PC-3 (cell line): ENCODE measurements around the gene PRDM12. TPM values are rescaled to one million over a fixed set of nuclear protein-coding genes. Genes with fewer than 3 reads are reported as not detected.

Experiments
- ATAC-seq: fragments of 200-7000 bp; cut with Tn5 transposase; 2 replicates; pipeline ENCODE4 v1.9.1; 2020; ENCODE audit warnings: mild to moderate bottlenecking, moderate library complexity
- BruUV-seq: library from RNA; stranded (reverse); fragments of 400-500 nt; replicated peaks from 2 replicates; lab custom pipeline; 2021; lab: Mats Ljungman, UMichigan
- CTCF ChIA-PET: fragments of 300-600 bp; sonication (Branson Sonifier 250); formaldehyde crosslinking; loops from one replicate; lab custom pipeline; 2022; ENCODE audit warnings: antibody characterized with exemption; lab: Charles Lee
- POLR2A ChIA-PET: fragments of 300-600 bp; sonication (Branson Sonifier 250); formaldehyde crosslinking; loops from one replicate; lab custom pipeline; 2022; ENCODE audit warnings: antibody characterized with exemption; ENCODE audit not compliant: unreplicated experiment; lab: Charles Lee
- DNase-seq: peaks from one replicate; pipeline ENCODE4 v3.0.0-alpha.2; 2015
- H2AFZ ChIP-seq: fragments of 300-600 bp; sonication (generic); 2 replicates; pipeline ENCODE4 v1.6.0; 2016; ENCODE audit warnings: antibody characterized with exemption, low read length
- H3F3A ChIP-seq: fragments of 300-600 bp; sonication (generic); one replicate; pipeline ENCODE4 v1.6.0; 2017; ENCODE audit warnings: antibody characterized with exemption, low read length, control low read depth, mild to moderate bottlenecking; ENCODE audit not compliant: unreplicated experiment
- H3K27ac ChIP-seq: fragments of 300-600 bp; sonication (generic); 2 replicates; pipeline ENCODE4 v1.5.1; 2016; ENCODE audit warnings: mild to moderate bottlenecking, low read length
- H3K27me3 ChIP-seq: fragments of 300-600 bp; sonication (generic); 2 replicates; pipeline ENCODE4 v1.6.1; 2016; ENCODE audit warnings: low read length, mixed read lengths
- H3K36me3 ChIP-seq: fragments of 300-600 bp; sonication (generic); 2 replicates; pipeline ENCODE4 v1.6.1; 2016; ENCODE audit warnings: low read depth, mixed run types, low read length, mixed read lengths
- H3K4me1 ChIP-seq: fragments of 300-600 bp; sonication (generic); 2 replicates; pipeline ENCODE4 v1.5.1; 2016; ENCODE audit warnings: low read length; ENCODE audit not compliant: insufficient read depth
- H3K4me2 ChIP-seq: fragments of 300-600 bp; sonication (generic); 2 replicates; pipeline ENCODE4 v1.6.0; 2016; ENCODE audit warnings: low read length
- H3K4me3 ChIP-seq: fragments of 300-600 bp; sonication (generic); 2 replicates; pipeline ENCODE4 v1.5.1; 2016; ENCODE audit warnings: mild to moderate bottlenecking, low read length, mixed read lengths
- H3K79me2 ChIP-seq: fragments of 300-600 bp; sonication (generic); 2 replicates; pipeline ENCODE4 v1.6.1; 2017; ENCODE audit warnings: low read length, mixed read lengths
- H3K9ac ChIP-seq: fragments of 300-600 bp; sonication (generic); 2 replicates; pipeline ENCODE4 v1.6.0; 2016; ENCODE audit warnings: mild to moderate bottlenecking, low read length
- H3K9me2 ChIP-seq: fragments of 300-600 bp; sonication (generic); replicated peaks from 2 replicates; pipeline ENCODE4 v1.6.1; 2016; ENCODE audit warnings: mixed run types, low read length, mixed read lengths
- H3K9me3 ChIP-seq: fragments of 300-600 bp; sonication (generic); 2 replicates; pipeline ENCODE4 v1.6.1; 2016; ENCODE audit warnings: low read length, mixed read lengths
- H4K20me1 ChIP-seq: fragments of 300-600 bp; sonication (generic); 2 replicates; pipeline ENCODE4 v1.6.1; 2016; ENCODE audit warnings: low read length, mixed read lengths
- EZH2 ChIP-seq: fragments of 300-600 bp; sonication (generic); IDR thresholded peaks from one replicate; pipeline ENCODE4 v1.6.1; 2017; ENCODE audit warnings: antibody characterized with exemption, mild to moderate bottlenecking, low read length; ENCODE audit not compliant: unreplicated experiment
- EZH2phosphoT487 ChIP-seq: fragments of 300-600 bp; sonication (generic); IDR thresholded peaks from 2 replicates; pipeline ENCODE4 v1.6.1; 2018; ENCODE audit warnings: mild to moderate bottlenecking, antibody characterized with exemption, low read length, borderline replicate concordance
- intact Hi-C: fragments of 100-400 bp; cut with micrococcal nuclease; formaldehyde crosslinking; loops from 2 replicates; pipeline ENCODE4 v1.9.0; 2023
- total RNA-seq: library from RNA; depleted of rRNA; stranded (reverse); fragments of >200 nt; gene quantifications from 2 replicates; pipeline ENCODE4 v1.2.3, GENCODE V29; 2014
- TF ChIP-seq, protein P1 (sequence below): fragments of 300-600 bp; sonication (generic); conservative IDR thresholded peaks from 2 replicates; pipeline ENCODE4 v1.5.1; 2017; ENCODE audit warnings: antibody characterized with exemption, low read depth, mild to moderate bottlenecking, low read length

Gene PRDM12
- total RNA-seq, 1 experiment from 2014 or later = not detected

DNA sequence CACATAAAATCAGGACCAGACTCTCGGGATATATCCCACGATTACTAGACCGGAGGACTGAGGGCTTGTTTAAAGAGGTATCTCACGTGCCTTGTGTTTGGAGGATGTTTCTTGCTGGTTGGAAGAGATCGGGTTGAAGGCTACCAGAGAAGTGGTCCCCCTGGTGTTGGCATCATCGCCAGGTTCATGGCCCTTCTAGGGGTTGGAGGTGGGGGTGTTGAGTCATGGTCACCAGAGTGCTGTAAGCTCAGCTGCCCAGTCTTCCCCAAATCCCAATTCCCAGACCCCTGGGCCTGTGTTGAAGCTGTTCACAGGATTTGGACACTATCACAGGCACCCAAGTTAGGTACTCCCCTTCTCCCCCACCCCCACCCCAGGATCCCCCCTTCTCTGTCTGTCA is 29.1 kb upstream of the PRDM12 start:
- DNase-seq (no peak), ATAC-seq (no peak)
- Histone ChIP-seq H3K4me3 (no peak overlapping the region), H4K20me1 (no peaks in the 10 kb centered on the region), H3K9me2 (no peaks in the 10 kb centered on the region), H3K4me1 (no peaks in the 10 kb centered on the region), H2AFZ (no peak overlapping the region), H3K27ac (no peak overlapping the region), H3K9ac (no peak overlapping the region), H3K36me3 (no peaks in the 10 kb centered on the region; the same call in none of the 2 replicates), H3K9me3 (no peaks in the 10 kb centered on the region), H3K27me3 (no peaks in the 10 kb centered on the region), H3F3A (no peaks in the 10 kb centered on the region), H3K4me2 (no peak overlapping the region), H3K79me2 (no peaks in the 10 kb centered on the region)
- TF ChIP-seq EZH2phosphoT487 (no peak), EZH2 (no peak)
- TF ChIP-seq, protein P1, sequence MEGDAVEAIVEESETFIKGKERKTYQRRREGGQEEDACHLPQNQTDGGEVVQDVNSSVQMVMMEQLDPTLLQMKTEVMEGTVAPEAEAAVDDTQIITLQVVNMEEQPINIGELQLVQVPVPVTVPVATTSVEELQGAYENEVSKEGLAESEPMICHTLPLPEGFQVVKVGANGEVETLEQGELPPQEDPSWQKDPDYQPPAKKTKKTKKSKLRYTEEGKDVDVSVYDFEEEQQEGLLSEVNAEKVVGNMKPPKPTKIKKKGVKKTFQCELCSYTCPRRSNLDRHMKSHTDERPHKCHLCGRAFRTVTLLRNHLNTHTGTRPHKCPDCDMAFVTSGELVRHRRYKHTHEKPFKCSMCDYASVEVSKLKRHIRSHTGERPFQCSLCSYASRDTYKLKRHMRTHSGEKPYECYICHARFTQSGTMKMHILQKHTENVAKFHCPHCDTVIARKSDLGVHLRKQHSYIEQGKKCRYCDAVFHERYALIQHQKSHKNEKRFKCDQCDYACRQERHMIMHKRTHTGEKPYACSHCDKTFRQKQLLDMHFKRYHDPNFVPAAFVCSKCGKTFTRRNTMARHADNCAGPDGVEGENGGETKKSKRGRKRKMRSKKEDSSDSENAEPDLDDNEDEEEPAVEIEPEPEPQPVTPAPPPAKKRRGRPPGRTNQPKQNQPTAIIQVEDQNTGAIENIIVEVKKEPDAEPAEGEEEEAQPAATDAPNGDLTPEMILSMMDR = no peak
- POLR2A ChIA-PET = no interaction called here
- no TSS peak for BruUV-seq
- intact Hi-C loops = no loop called here
- CTCF ChIA-PET = no interaction called here

DNA sequence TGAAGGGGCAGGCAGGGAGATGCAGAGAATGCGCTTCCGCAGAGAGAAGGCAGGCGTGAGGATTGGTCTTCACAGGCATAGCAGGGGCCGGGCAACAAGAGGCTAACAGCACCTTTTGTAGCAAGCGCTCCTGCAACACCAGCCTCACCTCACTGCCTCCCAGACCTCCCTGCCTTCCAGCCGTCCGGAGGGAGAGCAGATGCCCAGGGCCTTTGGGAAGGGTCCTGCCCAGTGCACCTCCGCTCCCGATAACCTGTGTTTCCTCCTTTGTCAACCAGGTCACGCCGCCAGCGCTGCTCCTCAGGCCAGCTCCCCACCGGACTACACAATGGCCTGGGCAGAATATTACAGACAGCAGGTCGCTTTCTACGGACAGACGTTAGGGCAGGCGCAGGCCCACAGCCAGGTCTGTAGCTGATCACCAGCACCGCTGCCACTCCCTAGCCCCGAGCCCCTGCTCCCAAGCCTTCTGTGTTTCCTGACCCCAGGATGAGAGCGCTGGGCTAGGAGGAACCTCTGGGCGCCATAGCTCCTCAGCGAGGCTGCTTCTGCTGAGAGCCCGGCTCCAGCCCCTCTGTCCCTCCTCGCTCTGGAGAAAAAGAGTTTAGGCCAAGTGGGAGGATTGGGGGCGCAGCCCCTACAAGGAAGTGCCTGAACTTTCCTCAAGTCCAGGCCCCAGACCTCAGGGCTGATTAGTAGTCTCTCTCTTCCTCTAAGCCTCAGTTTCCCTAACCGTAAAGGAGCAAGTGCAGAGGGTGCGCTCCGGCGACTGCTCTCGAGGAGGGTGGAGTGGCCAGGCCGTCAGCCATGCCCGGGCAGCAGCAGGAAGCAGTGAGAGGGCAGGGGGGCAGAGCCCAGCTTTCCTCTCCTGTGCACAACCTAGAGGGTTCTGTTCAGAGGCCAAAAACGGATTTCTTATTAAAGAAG is 28.4 kb upstream of the PRDM12 start:
- TF ChIP-seq EZH2 (no peak), EZH2phosphoT487 (no peak)
- TF ChIP-seq, protein P1 = no peak
- Histone ChIP-seq H4K20me1 (no peaks in the 10 kb centered on the region), H3K4me1 (no peaks in the 10 kb centered on the region), H3K4me2 (no peak overlapping the region), H3K36me3 (no peaks in the 10 kb centered on the region; the same call in none of the 2 replicates), H3K9me2 (no peaks in the 10 kb centered on the region), H3K27me3 (no peaks in the 10 kb centered on the region), H3K27ac (no peak overlapping the region), H3K4me3 (no peak overlapping the region), H3K9ac (no peak overlapping the region), H3K79me2 (no peaks in the 10 kb centered on the region), H3F3A (no peaks in the 10 kb centered on the region), H3K9me3 (no peaks in the 10 kb centered on the region), H2AFZ (no peak overlapping the region)
- ATAC-seq (no peak), DNase-seq (no peak)
- POLR2A ChIA-PET = no interaction called here
- intact Hi-C loops = no loop called here
- CTCF ChIA-PET = no interaction called here
- no TSS peak for BruUV-seq

DNA sequence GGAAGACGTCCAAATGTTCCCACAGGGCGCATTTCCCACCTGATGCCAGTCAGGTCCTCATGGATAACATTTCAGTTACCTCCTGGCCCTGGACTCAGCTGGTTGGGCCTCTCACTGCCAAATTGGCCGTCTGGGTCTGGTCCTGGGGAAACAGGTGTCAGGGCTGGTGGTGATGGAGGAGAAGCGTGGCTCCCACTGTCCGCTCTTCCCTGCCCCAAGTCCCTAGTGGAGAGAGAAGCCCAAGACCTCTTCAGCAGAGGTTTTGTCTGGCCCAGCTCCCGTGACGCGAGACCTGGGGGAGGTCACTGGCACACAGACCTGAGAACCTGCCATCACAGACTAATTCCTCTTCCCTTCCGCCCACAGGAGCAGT is 27.8 kb upstream of the PRDM12 start:
- DNase-seq (no peak), ATAC-seq (no peak)
- Histone ChIP-seq H3K9ac (no peak overlapping the region), H3K4me2 (no peak overlapping the region), H3K36me3 (no peaks in the 10 kb centered on the region; the same call in none of the 2 replicates), H3K79me2 (no peaks in the 10 kb centered on the region), H2AFZ (no peak overlapping the region), H4K20me1 (no peaks in the 10 kb centered on the region), H3K4me3 (no peak overlapping the region), H3K9me3 (no peaks in the 10 kb centered on the region), H3F3A (no peaks in the 10 kb centered on the region), H3K9me2 (no peaks in the 10 kb centered on the region), H3K27me3 (no peaks in the 10 kb centered on the region), H3K27ac (no peak overlapping the region), H3K4me1 (no peaks in the 10 kb centered on the region)
- BruUV-seq = no TSS peak
- ChIA-PET CTCF (no interaction called here), POLR2A (no interaction called here)
- intact Hi-C loops = no loop called here
- TF ChIP-seq, protein P1 = no peak
- TF ChIP-seq EZH2 (no peak), EZH2phosphoT487 (no peak)
